Stimulated activated CD4-positive, alpha-beta T cell treated with anti-CD3 and anti-CD28 coated beads, TNF-alpha, amount 100 ng/mL, for 48 hours (primary cell): ENCODE measurements around the gene CPNE8.

ENCODE experiments used
- DNase-seq, 3 donors: peaks; one replicate each; pipeline ENCODE4 v3.0.0-alpha.2; 2020; ENCODE audit warnings: low read depth in 3 of 3

The CPNE8 gene

GRCh38 chr12:38905480-38906351 lies at the start of gene CPNE8:
Gene CPNE8, minus strand, starts transcription at chr12:38905591. Its CDS starts 57 bp downstream, at chr12:38905534.
- DNase-seq = peak in 2 of 3 donors; percentile 18 to 30

GRCh38 chr12:38954238-38954873 lies 49.0 kb upstream of the CPNE8 start:
- DNase-seq = no peak

DNA sequence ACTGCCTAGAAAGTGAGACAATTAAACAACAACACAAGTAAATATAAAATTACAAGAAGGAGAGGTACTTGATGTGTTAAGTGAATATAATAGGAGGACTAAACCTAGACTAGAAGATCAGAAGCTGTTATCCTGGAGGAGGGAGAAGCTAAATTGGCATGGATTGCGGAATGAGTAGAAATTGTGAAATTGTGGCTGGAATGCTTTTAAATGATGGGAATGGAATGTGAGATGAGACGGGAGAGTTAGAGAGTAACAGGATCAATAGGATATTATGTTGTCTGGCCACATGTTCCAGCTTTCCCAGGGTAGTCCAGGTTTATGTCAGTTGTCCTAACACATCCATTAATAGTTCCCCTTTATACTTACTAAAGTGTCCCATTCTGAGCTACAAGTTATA lies 44.0 kb upstream of the CPNE8 start:
- no peak for DNase-seq

DNA sequence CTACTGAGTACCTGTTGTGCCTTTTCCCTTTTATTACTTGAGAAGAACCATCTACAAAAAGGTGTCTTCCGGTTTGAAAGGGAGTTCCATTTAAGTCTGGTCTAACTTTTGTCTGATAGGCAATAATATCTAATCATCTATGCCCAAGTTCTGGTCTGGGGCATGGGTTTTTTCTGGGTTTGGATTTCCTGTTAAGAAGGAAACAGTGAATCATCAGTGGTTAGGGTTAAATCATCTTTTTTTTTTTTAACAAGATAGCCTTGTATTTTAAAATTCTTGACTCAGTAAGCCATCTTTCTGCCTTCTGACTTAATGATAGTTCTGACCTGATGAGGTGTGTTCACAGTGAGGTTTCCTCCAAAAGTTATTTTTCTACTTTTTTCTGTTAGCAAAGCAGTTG lies 29.3 kb upstream of the CPNE8 start:
- DNase-seq = no peak

DNA sequence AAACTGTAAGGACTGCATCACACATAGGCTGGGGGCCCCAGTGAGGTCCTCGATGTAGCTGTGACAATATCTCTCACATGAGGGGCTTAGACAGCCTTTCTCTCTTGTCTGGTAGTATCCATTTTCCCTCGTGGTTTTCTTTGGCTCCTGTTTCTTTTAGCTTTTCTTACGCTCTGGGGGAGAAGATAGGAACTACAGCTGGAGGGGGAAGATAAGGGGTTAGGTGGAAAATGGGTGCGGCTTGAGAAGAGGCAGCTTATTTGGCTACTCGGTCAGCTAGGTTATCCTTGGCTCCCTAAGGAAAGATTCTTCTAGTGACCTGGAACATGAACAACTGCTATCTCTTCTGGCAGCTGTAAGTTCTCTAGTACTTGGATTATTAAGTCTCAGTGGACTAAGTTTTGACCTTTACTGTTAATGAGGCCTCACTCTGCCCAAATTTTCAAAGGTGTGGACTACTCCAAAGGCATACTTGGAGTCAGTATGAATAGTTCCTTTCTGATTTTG lies 28.7 kb upstream of the CPNE8 start:
- no peak for DNase-seq

GRCh38 chr12:38932320-38932719 lies 26.9 kb upstream of the CPNE8 start:
- DNase-seq = no peak

DNA sequence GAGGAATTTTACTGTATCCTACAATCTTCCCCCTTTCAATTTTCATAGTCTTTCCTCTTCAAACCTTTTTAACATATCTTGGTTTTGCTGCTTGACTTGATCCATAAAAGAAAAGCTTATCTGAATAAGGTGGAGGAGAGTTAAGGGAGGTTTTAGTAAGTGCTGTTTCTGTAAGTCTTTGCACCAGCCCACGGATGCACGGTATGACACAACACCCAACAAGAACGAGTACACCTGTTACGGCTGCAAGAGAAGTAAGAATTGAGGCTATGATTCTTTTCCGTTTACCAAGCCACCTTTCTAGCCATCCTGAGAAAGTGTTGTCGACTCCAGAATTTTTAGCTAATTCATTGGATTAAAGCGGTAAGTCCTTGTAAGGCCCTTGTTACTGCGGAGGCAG lies 26.1 kb upstream of the CPNE8 start:
- DNase-seq = no peak

DNA sequence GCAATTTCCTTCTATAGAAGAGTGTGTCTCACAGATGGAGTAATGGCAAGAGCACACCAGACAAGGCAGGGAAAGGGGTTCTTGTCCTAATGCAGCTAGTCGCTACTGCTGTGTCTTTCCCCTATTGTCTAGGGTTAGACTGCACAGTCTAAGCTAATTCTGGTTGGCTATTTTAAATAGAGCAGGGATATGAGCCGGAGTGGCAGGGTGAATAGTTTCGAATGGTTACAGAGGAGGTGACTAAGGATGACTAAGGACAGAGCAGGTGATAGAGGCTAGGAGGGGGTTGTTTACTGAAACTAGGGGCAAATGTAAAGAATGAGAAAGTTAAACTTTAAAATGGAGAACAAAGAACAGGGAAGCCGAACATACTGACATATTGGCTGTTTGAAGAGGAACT lies 25.6 kb upstream of the CPNE8 start:
- no peak for DNase-seq

- DNase-seq = no peak
Measured at GRCh38 chr12:38926501-38926900, 21.1 kb upstream of the CPNE8 start.

DNA sequence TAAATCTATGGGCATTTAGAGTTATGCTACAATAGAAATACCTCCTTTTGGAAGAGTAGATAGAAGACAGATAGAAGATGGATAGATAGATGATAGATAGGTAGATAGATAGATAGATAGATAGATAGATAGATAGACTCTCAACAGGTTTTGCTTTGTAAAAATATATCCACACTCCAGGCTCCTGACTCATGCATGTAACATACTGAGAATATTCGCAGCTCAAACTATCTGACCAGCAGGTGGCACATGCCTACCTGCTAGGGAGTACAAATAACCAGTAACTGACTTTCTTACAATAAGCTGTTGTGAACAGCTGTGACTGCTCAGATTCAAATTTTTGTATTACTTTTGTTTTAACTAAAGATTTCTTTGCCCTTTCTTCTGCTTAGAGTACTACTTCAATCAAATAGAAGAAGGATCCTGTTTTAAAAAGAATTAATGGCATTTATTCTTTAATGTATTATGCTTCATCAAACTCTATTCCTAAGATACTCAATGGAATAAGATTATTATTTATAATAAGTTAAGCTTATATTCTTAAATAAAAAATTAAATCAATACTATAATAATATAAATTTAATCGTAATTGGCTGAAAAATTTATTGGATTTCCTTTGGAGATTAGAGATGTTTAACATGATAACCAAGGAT lies 15.8 kb upstream of the CPNE8 start:
- DNase-seq = no peak

- no peak for DNase-seq
Measured at GRCh38 chr12:38919191-38919590, 13.8 kb upstream of the CPNE8 start.

DNA sequence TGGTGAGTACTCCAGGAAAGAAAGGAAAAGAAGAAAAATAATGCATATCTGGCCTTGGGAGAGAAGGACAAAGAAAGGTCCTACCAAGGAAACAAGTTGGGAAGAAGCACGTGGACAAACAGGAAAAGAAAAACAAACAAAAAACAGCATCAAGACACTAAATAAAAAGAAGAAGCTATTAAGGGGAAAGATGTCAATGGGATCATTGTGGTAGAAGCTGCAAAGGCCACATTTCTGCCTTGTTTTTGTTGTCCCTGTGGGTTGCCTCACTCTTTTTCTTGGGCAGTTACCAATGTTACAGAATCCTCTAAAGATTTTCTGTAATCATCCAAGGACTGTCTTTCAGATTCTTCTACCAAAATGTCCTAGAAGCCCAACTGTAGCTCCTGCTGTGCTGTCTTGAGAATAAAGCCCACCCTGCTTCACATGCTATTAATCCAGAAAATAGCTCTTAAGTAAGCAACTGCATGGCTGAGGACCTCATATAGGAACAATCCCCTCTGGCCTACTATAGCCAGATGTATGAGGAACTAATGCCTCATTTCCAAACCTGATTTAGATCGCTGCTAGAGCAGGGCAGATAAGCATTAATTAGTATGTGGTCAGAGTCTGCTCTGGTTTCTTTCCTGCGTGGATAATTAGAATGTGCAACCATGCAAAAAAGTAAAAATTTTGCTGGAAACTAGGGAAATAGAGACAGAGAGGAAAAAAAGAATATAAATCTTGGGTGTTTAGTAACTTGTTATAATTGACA lies 10.2 kb upstream of the CPNE8 start:
- no peak for DNase-seq

- DNase-seq = no peak
Measured at GRCh38 chr12:38912116-38912515, 6.7 kb upstream of the CPNE8 start.

- no peak for DNase-seq
Measured at GRCh38 chr12:38911611-38912010, 6.2 kb upstream of the CPNE8 start.

DNA sequence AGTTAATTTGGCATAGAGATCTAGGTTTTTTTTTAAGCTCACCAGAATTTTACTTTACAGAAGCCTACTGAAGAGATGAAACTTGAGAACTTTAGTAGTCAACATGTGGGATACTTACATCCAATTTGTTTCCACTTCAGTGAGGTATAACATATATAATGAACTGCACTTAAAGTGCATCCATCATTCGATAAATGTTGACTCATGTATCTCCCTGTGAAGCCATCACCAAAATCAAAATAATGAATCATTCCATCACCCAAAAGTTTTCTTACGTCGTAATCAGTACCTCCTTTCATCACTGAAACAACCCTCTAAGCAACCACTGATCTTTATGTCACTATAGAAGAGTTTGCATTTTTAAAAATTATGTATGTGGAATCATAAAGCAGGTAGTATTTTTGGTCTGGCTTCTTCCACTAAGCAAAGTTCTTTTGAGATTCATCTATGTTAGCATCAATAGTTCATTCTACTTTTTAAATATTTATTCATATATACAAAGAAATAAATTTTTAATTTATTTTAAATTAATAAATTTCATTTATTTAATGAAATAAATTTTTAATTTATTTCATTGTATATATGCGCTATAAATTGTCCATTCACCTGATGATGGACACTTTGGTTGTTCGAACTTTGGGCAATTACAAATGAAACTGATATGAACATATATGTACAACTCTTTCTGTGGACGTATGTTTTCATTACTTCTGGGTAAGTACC lies 2.0 kb upstream of the CPNE8 start:
- no peak for DNase-seq

- DNase-seq = peak; percentile 49 to 62 (median 60)
Measured at GRCh38 chr12:38906482-38907200, 1.2 kb upstream of the CPNE8 start.

DNA sequence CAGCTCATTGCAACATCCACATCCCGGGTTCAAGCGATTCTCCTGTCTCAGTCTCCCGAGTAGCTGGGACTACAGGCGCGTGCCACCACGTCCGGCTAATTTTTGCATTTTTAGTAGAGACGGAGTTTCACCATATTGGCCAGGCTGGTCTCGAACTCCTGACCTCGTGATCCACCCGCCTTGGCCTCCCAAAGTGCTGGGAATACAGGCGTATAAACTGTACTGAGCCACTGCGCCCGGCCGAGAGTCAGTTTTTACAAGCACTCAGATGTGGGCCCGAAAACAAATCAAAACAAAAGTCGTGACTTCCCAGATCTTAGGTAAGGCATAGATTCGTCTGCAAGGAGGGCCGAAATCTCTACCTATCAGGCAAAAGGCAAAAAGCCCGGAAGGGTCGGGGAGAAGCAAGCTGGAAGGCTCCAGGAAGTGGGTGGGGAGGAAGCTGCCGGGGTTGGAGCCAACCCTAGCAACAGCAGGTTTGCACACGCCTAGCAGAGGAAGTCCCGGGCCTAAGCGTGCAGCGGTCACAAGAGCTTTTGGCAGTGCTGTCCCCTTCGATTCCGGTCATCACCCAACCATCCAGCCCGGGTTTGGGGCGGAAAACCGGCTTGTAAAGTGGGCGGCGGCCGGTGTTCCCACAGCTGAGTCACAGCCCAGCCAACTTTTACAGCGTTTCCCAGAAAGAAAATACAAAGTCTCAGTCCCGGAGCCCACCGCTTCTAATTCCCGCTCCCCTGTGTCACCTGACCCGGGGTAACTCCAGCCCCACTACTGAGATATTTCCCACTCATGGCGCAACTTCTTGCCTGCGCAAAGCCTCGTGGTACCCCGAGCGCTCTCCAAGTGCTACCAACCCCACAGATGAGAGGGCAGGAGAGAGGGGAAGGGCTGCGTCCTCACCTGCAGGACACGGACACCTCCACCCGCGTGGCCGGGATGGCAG lies 583 bp downstream of the CPNE8 start:
- peak in 2 of 3 donors; percentile 20 to 26 for DNase-seq

- no peak for DNase-seq
Measured at GRCh38 chr12:38903596-38903995, 1.8 kb downstream of the CPNE8 start.

GRCh38 chr12:38898001-38898684 lies 7.2 kb downstream of the CPNE8 start:
- DNase-seq = no peak
